ENCODE results near the gene ZNF462.

Gene ZNF462

GRCh38 chr9:106933470-106933869 is 70.5 kb downstream of the ZNF462 start:
- Histone ChIP-seq H3K9ac (ENCODE audit: low read depth in 1 of 2, low read length in 2 of 2) (no peak overlapping the region), H3K27ac (ENCODE audit: low read depth in 2 of 2, low read length in 2 of 2) (no peak overlapping the region), H3K27me3 (ENCODE audit: control insufficient read depth in 2 of 2, insufficient read depth in 2 of 2, low read length in 2 of 2) (no peaks in the 10 kb centered on the region), H3K4me3 (ENCODE audit: low read length in 2 of 2) (no peak overlapping the region), H3K9me3 (ENCODE audit: control insufficient read depth in 2 of 2, low read length in 2 of 2) (no peaks in the 10 kb centered on the region), H3K4me1 (ENCODE audit: control insufficient read depth in 2 of 2, insufficient read depth in 2 of 2, low read length in 2 of 2) (no peaks in the 10 kb centered on the region), H3K36me3 (ENCODE audit: control insufficient read depth in 2 of 2, insufficient read depth in 2 of 2, low read length in 2 of 2) (peaks cover 27 to 33% of the 10 kb centered on the region in 2 donors)

GRCh38 chr9:106934442-106935238 is 71.7 kb downstream of the ZNF462 start:
- H3K9ac ChIP-seq (ENCODE audit: low read depth in 1 of 2, low read length in 2 of 2): no peak overlapping the region
- H3K4me3 ChIP-seq (ENCODE audit: low read length in 2 of 2): no peak overlapping the region
- H3K27ac ChIP-seq (ENCODE audit: low read depth in 2 of 2, low read length in 2 of 2): no peak overlapping the region
- H3K36me3 ChIP-seq (ENCODE audit: control insufficient read depth in 2 of 2, insufficient read depth in 2 of 2, low read length in 2 of 2): peaks cover 19 to 28% of the 10 kb centered on the region in 2 donors
- H3K4me1 ChIP-seq (ENCODE audit: control insufficient read depth in 2 of 2, insufficient read depth in 2 of 2, low read length in 2 of 2): no peaks in the 10 kb centered on the region
- no peaks in the 10 kb centered on the region for H3K27me3 ChIP-seq (ENCODE audit: control insufficient read depth in 2 of 2, insufficient read depth in 2 of 2, low read length in 2 of 2)
- H3K9me3 ChIP-seq (ENCODE audit: control insufficient read depth in 2 of 2, low read length in 2 of 2): no peaks in the 10 kb centered on the region

DNA sequence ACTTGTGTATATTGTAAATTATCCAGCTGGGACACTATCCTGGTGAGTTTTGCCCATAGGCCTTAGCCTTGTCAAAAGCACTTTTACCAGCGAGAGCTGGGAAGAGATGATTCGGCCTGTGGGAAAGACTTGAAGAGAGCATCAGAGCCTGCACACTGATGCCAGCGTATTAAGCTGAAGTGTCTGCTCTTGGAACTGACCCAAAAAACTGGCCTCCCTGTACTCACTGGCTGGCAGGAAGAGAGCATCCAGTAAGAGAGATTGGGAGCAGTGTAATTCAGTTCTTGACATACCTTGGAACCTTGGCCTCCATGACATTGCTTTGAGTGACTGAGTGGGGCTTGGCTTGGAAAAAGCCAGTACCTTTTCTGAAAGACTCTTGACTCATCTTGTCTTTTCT is 73.7 kb downstream of the ZNF462 start:
- Histone ChIP-seq H3K4me3 (ENCODE audit: low read length in 2 of 2) (no peak overlapping the region), H3K9me3 (ENCODE audit: control insufficient read depth in 2 of 2, low read length in 2 of 2) (no peaks in the 10 kb centered on the region), H3K9ac (ENCODE audit: low read depth in 1 of 2, low read length in 2 of 2) (no peak overlapping the region), H3K4me1 (ENCODE audit: control insufficient read depth in 2 of 2, insufficient read depth in 2 of 2, low read length in 2 of 2) (no peaks in the 10 kb centered on the region), H3K36me3 (ENCODE audit: control insufficient read depth in 2 of 2, insufficient read depth in 2 of 2, low read length in 2 of 2) (peaks cover 21 to 29% of the 10 kb centered on the region in 2 donors), H3K27ac (ENCODE audit: low read depth in 2 of 2, low read length in 2 of 2) (no peak overlapping the region), H3K27me3 (ENCODE audit: control insufficient read depth in 2 of 2, insufficient read depth in 2 of 2, low read length in 2 of 2) (no peaks in the 10 kb centered on the region)

DNA sequence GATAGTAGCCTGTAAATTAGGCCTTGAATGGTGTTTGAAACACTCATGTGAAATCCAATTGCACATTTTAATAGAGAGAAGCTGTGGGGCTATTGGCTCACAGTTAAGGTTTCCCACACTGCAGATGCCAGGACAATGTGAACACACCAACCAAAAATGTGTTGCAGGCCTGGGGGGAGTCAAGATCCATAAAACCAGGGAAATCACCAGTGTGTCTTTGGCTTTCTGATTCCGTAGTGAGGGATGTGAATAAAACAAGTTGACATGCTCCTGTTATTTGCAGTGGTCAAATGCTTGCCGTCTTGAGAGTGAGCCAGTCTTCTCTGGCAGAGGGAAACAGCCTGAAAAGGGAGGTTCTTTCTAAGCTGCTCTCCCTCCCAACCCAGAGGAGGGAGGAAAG is 79.0 kb downstream of the ZNF462 start:
- no peak overlapping the region for H3K9ac ChIP-seq (ENCODE audit: low read depth in 1 of 2, low read length in 2 of 2)
- no peak overlapping the region for H3K4me3 ChIP-seq (ENCODE audit: low read length in 2 of 2)
- no peaks in the 10 kb centered on the region for H3K4me1 ChIP-seq (ENCODE audit: control insufficient read depth in 2 of 2, insufficient read depth in 2 of 2, low read length in 2 of 2)
- H3K9me3 ChIP-seq (ENCODE audit: control insufficient read depth in 2 of 2, low read length in 2 of 2): no peaks in the 10 kb centered on the region
- H3K27ac ChIP-seq (ENCODE audit: low read depth in 2 of 2, low read length in 2 of 2): no peak overlapping the region
- H3K27me3 ChIP-seq (ENCODE audit: control insufficient read depth in 2 of 2, insufficient read depth in 2 of 2, low read length in 2 of 2): no peaks in the 10 kb centered on the region
- H3K36me3 ChIP-seq (ENCODE audit: control insufficient read depth in 2 of 2, insufficient read depth in 2 of 2, low read length in 2 of 2): peaks cover 9 to 18% of the 10 kb centered on the region in 2 donors

DNA sequence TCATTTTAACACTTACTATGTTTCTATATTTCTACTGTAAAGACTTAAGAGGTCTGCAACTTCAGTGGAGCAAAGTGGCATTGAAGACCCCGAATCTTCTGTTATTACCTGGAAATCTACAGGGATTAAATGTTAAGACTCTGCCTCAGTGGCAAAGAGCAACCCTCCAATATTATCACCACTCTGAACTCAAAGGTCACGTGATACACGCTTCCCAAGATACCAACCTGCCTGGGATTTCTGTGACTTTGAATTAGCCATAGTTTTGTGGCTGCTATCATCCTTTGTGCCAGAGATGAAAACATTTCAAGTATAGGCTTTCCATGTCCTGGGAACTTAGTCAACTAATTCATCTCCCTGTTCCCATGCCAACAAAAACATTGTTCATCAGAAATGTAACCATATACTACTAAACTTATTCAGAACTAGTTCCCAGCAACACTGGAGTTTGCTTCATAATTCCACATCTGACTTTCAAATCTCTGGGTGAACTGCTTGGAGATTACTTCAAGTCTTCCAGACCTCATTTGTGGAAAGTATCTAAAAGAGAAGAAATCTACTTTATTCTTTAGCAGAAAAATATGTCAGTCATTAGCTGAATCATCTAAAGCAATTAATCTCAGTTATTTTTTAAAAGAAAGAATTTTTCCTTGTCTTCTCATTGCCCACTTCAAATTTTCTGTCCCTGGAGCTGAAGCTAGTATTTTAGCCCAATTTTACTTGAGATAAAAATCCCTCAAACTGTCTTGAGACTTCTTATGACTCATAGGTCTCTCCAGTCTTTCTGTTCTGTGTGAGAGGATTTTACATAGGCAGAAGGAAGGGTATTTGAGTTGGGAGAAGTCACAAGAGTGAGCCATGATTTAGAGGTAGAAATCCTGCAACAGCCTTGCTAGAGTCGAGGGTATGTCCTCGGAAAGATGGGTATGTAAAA is 83.0 kb downstream of the ZNF462 start:
- Histone ChIP-seq H3K27ac (ENCODE audit: low read depth in 2 of 2, low read length in 2 of 2) (no peak overlapping the region), H3K27me3 (ENCODE audit: control insufficient read depth in 2 of 2, insufficient read depth in 2 of 2, low read length in 2 of 2) (no peaks in the 10 kb centered on the region), H3K36me3 (ENCODE audit: control insufficient read depth in 2 of 2, insufficient read depth in 2 of 2, low read length in 2 of 2) (peaks cover 4 to 7% of the 10 kb centered on the region in 2 donors), H3K4me3 (ENCODE audit: low read length in 2 of 2) (no peak overlapping the region), H3K4me1 (ENCODE audit: control insufficient read depth in 2 of 2, insufficient read depth in 2 of 2, low read length in 2 of 2) (no peaks in the 10 kb centered on the region), H3K9me3 (ENCODE audit: control insufficient read depth in 2 of 2, low read length in 2 of 2) (no peaks in the 10 kb centered on the region), H3K9ac (ENCODE audit: low read depth in 1 of 2, low read length in 2 of 2) (no peak overlapping the region)

- Histone ChIP-seq H3K27me3 (ENCODE audit: control insufficient read depth in 2 of 2, insufficient read depth in 2 of 2, low read length in 2 of 2) (no peaks in the 10 kb centered on the region), H3K36me3 (ENCODE audit: control insufficient read depth in 2 of 2, insufficient read depth in 2 of 2, low read length in 2 of 2) (peaks cover 4 to 5% of the 10 kb centered on the region in 2 donors), H3K27ac (ENCODE audit: low read depth in 2 of 2, low read length in 2 of 2) (no peak overlapping the region), H3K9me3 (ENCODE audit: control insufficient read depth in 2 of 2, low read length in 2 of 2) (no peaks in the 10 kb centered on the region), H3K9ac (ENCODE audit: low read depth in 1 of 2, low read length in 2 of 2) (no peak overlapping the region), H3K4me3 (ENCODE audit: low read length in 2 of 2) (no peak overlapping the region), H3K4me1 (ENCODE audit: control insufficient read depth in 2 of 2, insufficient read depth in 2 of 2, low read length in 2 of 2) (no peaks in the 10 kb centered on the region)
Measured at GRCh38 chr9:106947106-106947900, 84.3 kb downstream of the ZNF462 start.

DNA sequence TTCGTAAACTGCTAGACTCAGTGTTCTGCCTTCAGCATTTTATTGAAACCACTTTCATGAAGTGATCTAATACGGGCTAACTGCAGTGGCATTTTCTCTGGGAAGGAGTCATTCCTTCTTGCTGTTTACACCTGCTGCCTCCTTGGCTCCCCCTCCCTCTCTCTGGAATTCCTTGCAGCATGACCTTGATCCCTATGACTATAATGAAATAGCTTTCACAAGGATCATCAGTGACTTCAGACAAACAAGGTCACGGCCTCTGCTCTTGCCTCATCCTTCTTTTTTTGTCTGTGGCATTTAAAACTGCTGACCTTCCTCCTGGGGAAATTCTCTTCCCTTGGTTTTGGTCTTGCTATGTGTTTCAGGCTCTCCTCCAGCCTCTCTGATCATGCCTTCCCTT is 90.2 kb downstream of the ZNF462 start:
- Histone ChIP-seq H3K27me3 (ENCODE audit: control insufficient read depth in 2 of 2, insufficient read depth in 2 of 2, low read length in 2 of 2) (no peaks in the 10 kb centered on the region), H3K9ac (ENCODE audit: low read depth in 1 of 2, low read length in 2 of 2) (no peak overlapping the region), H3K4me1 (ENCODE audit: control insufficient read depth in 2 of 2, insufficient read depth in 2 of 2, low read length in 2 of 2) (no peaks in the 10 kb centered on the region), H3K27ac (ENCODE audit: low read depth in 2 of 2, low read length in 2 of 2) (no peak overlapping the region), H3K9me3 (ENCODE audit: control insufficient read depth in 2 of 2, low read length in 2 of 2) (no peaks in the 10 kb centered on the region), H3K4me3 (ENCODE audit: low read length in 2 of 2) (no peak overlapping the region), H3K36me3 (ENCODE audit: control insufficient read depth in 2 of 2, insufficient read depth in 2 of 2, low read length in 2 of 2) (no peaks in the 10 kb centered on the region)

- no peaks in the 10 kb centered on the region for H3K36me3 ChIP-seq (ENCODE audit: control insufficient read depth in 2 of 2, insufficient read depth in 2 of 2, low read length in 2 of 2)
- no peak overlapping the region for H3K9ac ChIP-seq (ENCODE audit: low read depth in 1 of 2, low read length in 2 of 2)
- H3K4me3 ChIP-seq (ENCODE audit: low read length in 2 of 2): no peak overlapping the region
- no peaks in the 10 kb centered on the region for H3K4me1 ChIP-seq (ENCODE audit: control insufficient read depth in 2 of 2, insufficient read depth in 2 of 2, low read length in 2 of 2)
- H3K27me3 ChIP-seq (ENCODE audit: control insufficient read depth in 2 of 2, insufficient read depth in 2 of 2, low read length in 2 of 2): no peaks in the 10 kb centered on the region
- H3K27ac ChIP-seq (ENCODE audit: low read depth in 2 of 2, low read length in 2 of 2): no peak overlapping the region
- H3K9me3 ChIP-seq (ENCODE audit: control insufficient read depth in 2 of 2, low read length in 2 of 2): no peaks in the 10 kb centered on the region
Measured at GRCh38 chr9:106954558-106954957, 91.6 kb downstream of the ZNF462 start.

GRCh38 chr9:106954974-106955850 is 92.2 kb downstream of the ZNF462 start:
- Histone ChIP-seq H3K27ac (ENCODE audit: low read depth in 2 of 2, low read length in 2 of 2) (no peak overlapping the region), H3K9ac (ENCODE audit: low read depth in 1 of 2, low read length in 2 of 2) (no peak overlapping the region), H3K4me3 (ENCODE audit: low read length in 2 of 2) (no peak overlapping the region)

More at GRCh38 chr9:106954974-106955850, 92.2 kb downstream of the ZNF462 start:
- no peaks in the 10 kb centered on the region for H3K9me3 ChIP-seq (ENCODE audit: control insufficient read depth in 2 of 2, low read length in 2 of 2)
- H3K27me3 ChIP-seq (ENCODE audit: control insufficient read depth in 2 of 2, insufficient read depth in 2 of 2, low read length in 2 of 2): no peaks in the 10 kb centered on the region
- no peaks in the 10 kb centered on the region for H3K4me1 ChIP-seq (ENCODE audit: control insufficient read depth in 2 of 2, insufficient read depth in 2 of 2, low read length in 2 of 2)
- H3K36me3 ChIP-seq (ENCODE audit: control insufficient read depth in 2 of 2, insufficient read depth in 2 of 2, low read length in 2 of 2): no peaks in the 10 kb centered on the region

Measured in mucosa of rectum (tissue), 2 donors.